GM19452 (cell line): Measurements from ENCODE around the gene UCP1.
A peak's percentile ranks its signal among the peaks of the same experiment; 100 is the strongest.
"Not testable (repeated sequence)": the region's sequence is repeated elsewhere in the genome, so short reads cannot be mapped to it uniquely, and the experiment has no call there.

Source experiments
- ATAC-seq: cut with Tn5 transposase; IDR thresholded peaks from one replicate; pipeline ENCODE4 v1.9.1; 2021; ENCODE audit not compliant: unreplicated experiment

The UCP1 gene

DNA sequence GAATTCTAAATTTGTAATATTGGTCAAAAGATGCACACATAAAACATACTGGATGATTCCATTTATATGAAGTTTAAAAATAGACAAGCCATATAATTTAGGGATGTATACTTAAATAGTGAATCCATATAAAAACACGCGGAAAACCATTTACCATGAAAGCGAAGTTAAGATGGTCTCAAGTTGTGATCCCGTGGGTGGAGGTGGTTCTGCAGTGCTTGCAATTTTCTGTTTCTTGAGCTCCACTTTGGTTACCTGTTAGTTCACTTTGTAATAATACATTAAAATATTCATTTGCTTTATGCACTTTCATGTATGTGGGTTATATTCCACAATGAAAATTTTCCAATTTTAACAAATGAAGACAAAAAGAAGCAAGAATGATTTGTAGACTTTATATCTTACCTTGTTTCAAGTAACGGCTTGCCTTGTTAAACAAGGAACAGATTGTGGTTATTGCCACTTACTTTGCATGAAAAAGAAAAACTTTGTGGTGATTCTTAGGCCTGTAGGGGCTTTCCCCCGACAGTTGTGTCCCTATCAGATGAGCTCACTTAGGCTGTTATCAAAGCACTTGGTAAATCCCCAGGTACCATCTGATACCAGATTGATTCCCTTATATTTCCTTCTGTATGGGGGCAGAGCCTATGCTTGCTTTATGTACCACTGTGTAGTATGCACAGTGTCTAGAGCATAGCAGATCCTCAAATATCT is 12.2 kb downstream of the UCP1 start:
- peak; percentile 100 for ATAC-seq

DNA sequence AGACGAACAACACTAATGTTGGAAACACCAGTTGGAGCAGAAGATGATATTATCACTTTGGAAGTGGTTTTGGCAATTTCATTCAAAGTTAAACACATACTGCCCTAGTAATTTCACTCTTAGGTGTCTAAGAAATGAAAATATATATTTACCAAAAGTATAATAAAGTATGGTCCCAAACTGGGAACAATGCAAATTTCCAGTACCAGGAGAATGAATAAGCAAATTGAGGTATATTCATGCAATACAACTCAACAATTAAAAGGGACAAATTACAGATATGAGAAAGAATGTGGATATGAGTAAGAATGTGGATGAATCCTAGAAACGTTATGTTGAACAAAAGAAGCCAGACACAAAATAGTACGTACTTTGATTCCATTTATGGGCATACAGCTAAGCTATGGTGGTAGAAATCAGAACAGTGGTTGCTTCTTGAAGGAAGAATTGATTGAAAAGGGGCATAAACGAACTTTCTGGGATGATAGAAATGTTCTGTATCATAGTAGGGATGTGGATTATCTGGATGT is 34.7 kb downstream of the UCP1 start:
- no peak for ATAC-seq

DNA sequence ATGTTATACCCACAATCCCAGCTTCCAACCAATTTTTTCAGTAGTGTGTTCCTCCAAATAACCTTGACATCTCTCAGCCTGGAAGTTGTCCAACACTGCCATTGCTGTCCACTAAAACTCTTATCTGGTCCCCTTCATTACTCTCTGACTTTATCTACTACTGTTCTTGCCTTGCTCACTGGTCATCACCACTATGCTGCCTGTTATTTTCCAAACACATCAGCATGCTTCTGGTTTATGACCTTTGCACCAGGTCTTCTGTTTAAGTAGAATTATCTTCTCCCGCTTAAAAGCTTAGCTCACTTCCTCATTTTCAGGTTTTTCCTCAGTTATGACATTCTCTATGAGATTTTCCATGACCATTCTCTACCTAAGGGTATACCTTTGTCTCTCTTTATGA is 39.3 kb downstream of the UCP1 start:
- no peak for ATAC-seq

DNA sequence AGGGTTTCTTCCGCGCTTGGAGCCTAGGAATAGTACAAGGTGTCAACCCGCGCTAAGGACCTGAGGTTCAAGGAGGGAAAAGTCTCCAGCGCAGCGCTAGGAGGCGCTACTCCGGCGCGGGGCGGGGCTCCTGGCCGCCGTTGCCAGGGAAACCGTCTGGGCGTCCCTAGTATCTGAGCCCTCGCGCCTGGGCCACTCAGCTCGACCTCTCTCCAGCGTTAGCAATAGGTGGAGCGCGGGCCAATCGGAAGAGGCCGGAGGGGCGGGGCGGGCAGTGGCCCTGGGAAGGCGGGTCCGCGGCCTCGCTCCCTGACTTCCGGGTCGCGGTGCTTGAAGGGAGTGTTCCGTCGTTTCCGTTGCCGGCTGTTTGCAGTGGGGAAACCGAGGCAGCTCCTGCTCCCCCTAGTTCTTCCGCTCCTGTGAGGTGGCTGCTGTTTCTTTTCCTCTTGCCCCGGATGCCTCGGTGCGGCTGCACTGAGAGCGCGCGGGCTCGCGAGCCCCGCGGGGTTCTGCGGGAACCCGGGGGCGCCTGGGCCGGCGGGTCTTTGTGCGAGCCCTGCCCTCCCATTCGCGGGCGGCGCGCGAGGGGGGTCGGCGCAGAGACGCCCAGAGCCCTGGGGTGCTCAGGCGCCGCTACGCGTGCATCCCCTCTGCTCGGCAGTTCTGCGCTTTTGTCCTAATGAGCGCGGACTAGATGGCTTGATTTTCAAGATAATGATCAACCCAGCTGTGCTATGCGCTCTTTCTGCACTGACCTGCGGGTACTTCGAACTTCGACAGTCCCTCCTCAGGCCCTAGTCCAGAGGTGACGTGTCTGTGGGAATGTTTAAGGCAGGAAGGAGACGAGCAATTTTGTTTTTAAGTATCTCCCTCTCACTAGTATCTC is 44.7 kb downstream of the UCP1 start, which contains the start of gene ELMOD2:
Gene ELMOD2 (plus strand): TSS at position 312 of the 886 bp plus-strand sequence. CDS start 1,261 bp downstream, outside the sequence.
- ATAC-seq, result peak; percentile 100

DNA sequence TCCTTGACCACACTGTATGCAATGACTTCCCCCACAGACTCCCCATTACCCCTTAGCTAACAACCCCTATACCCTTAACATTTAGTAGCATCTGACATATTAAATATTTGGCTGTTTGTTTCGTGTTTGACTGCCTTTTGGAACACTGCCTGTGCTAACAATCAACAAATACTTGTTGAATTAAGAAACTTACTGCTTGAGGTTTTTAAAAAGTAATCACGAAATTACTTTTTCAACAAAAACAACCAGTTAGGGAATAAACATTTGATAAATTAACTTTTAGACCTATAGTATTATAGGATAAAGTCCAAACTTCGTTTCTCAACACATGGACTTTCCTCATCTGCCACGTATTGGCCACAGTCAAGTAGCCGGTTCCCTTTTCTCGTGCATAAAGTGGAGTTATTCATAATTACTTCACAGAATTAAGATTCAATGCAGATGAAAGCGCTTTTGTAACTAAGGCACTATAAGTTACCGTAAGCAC is 45.3 kb downstream of the UCP1 start:
- peak; percentile 20 for ATAC-seq

DNA sequence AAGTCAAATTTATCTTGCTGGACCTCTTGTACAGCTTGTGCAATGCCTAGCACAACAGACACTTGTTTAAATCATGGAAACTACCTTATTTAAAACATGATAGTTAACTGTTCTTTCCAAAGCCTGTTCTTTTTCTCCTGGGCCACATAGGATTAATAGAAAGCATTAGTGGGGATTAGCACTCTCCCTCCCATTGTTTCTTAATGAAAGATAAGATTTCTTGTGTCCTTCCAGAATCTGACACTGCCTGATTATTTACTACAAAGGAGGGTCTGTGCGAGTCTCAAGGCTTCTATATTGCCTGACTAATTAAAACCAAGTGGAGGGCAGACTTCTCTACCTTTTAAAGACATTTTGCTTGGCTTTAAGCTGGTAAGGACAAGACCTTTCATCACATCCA is 53.3 kb downstream of the UCP1 start:
- no peak for ATAC-seq

DNA sequence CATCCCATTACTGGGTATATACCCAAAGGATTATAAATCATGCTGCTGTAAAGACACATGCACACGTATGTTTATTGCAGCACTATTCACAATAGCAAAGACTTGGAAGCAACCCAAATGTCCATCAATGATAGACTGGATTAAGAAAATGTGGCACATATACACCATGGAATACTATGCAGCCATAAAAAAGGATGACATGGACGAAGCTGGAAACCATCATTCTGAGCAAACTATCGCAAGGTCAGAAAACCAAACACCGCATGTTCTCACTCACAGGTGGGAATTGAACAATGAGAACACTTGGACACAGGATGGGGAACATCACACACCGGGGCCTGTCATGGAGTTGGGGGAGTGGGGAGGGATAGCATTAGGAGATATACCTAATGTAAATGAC is 55.0 kb downstream of the UCP1 start:
- not testable (repeated sequence) for ATAC-seq
